ENCODE results near the gene STT3B.
"Not testable (repeated sequence)": the region's sequence is repeated elsewhere in the genome, so short reads cannot be mapped to it uniquely, and the experiment has no call there.

The STT3B gene

DNA sequence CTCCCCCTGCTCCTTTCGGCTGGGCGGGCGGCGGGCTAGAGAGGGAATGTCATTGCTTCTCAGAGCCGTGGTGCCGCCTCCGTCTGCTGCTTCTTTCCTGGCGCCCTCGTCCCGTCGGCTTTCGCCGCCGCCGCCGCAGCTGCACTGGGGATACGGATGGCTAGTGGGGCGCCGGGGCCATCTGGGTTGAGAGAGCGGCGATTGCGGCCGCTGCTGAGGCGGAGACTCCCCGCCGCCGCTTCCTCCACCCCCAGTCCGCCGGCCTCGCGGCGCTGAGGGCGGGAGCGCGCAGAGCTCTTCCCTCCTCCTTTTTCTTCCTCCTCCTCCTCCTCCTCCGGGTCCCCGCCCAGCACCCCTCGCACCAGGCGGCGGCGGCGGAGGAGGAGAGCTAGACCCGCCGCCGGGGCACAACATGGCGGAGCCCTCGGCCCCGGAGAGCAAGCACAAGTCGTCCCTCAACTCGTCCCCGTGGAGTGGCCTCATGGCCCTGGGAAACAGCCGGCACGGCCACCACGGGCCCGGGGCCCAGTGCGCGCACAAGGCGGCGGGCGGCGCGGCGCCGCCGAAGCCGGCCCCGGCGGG lies at the start of gene STT3B:
TSS of gene STT3B (plus strand) at position 339 of the 582 bp plus-strand sequence. CDS start at position 413, 74 bp downstream.
- in situ Hi-C loops (cut with MboI; ENCODE audit: low sequenced_read_pairs): no loop called here

DNA sequence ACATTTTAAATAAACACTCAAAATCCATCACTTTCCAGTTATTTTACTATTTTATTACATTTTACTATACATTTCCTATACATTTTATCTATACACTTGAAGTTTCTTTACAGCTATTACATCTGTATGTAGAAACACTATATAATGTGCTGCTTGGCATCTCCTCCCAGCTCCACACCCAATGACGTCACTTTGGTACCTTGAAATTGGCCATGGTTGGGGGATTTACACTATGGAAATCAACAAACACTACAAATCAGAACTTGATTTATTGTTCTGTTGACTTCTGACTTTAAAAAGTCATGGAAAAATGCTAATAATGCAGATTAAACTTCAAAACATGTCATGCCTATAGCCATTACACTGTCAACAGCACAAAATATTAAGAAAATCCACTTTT lies 48.9 kb upstream of the STT3B start:
- in situ Hi-C loops (cut with MboI; ENCODE audit: low sequenced_read_pairs): no loop called here

DNA sequence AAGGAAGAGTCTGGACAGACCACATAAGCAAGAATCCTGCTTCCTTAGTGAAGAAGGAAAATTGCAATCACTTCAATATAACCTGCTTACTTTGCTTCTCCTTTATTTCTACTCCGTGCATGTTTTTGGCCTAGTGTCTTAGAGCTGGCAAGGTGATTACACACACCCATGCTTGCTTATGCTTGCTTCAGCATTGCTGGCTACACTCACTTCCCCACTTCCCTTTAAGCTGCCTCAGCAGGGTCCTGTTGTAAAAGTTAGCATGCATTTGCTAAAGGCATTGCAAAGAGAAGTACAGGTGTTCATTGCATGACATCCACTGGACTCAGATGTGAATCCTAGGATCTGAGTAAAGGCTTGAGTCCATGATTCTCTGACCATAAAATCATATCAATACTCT lies 47.5 kb upstream of the STT3B start:
- in situ Hi-C loops (cut with MboI; ENCODE audit: low sequenced_read_pairs): no loop called here

DNA sequence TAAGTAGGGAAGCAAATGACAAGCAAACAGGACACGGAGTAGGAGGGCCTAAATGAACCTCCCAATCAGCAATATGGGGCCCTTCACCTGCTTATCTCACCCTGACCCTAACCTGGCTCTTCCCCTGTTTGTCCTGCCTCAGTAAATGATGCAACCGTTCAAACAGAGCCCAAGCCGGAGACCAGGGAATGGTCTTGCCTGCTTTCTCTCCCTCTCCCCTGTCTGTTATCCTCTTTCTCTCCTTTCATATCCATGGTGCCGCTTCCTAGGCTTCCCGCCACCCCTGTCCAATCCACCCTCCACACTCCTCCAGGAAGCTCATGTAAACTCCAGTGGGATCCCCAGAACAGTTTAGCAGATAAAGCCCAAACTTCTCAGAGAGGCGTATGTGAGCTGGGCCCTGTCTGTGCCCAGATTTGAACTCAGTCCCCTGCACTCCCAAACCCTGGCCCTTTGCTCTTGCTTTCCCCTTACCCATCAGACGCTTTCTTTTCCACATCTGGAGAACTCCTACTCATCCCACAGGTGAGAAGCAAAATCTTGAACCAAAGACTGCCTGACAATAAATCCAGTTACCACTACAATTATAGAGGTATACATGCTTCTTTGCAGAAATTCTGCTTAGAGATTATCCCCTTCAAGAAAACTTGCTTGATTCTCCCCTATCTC lies 45.7 kb upstream of the STT3B start:
- in situ Hi-C loops (cut with MboI; ENCODE audit: low sequenced_read_pairs): no loop called here

DNA sequence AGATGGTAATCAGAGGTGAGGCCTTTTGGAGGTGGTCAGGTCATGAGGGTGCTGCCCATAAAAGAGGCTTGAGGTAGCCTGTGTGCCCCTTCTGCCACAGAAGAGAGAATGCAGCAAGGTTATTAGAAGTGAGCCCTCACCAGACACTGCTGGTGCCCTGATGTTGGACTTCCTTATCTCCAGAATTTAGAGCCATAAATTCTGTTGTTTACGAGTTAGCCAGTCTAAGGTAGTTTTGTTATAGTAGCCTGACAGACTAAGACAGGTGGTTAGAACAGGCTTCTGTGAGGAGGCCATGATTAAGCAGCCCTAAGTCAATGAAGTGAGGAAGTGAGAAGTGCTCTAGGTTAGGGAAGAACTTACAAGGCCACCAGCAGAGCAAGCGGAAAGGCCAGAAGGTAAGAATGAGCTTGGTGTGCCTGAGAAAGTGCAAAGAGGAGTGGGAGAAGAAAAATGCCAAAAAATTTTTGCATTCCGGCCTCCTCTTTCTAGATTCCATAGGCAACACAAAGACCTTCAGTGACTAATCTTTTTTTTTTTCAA lies 44.2 kb upstream of the STT3B start:
- in situ Hi-C loops (cut with MboI; ENCODE audit: low sequenced_read_pairs): no loop called here

DNA sequence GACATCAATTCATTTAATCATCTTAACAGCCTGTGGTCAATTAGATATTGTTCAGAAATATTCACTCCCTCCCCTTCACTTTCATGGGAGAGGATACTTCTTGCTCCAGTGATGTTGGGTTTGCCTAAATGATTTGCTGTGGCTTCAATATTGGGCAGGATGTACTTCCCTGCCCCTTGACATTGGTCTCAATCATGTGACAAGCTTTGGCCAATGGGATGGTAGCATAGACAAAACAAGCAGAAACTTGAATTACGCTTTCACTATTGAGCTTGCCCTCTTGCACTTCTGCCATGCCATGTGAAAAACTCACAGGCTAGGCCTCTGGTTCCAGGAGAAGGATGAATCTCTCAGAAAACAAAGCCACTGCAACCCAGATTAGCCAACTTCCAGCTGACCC lies 42.2 kb upstream of the STT3B start:
- in situ Hi-C loops (cut with MboI; ENCODE audit: low sequenced_read_pairs): no loop called here

DNA sequence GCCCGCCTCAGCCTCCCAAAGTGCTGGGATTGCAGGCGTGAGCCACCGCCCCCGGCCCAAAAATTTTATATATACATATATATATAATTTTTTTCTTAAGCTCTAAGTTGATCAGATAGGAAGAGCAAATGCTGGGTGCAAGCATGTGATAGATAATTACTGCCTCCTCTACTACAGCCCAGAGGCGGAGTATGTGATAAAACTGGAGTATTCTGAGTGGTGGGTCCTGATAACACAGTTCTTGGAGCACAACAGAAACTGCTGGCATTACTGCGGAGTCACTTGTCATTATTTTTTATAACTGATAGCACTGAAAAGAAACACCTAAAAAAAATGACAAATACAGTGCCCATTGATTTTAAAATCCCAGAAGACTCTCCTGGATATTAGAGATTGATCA lies 41.1 kb upstream of the STT3B start:
- in situ Hi-C loops (cut with MboI; ENCODE audit: low sequenced_read_pairs): no loop called here

DNA sequence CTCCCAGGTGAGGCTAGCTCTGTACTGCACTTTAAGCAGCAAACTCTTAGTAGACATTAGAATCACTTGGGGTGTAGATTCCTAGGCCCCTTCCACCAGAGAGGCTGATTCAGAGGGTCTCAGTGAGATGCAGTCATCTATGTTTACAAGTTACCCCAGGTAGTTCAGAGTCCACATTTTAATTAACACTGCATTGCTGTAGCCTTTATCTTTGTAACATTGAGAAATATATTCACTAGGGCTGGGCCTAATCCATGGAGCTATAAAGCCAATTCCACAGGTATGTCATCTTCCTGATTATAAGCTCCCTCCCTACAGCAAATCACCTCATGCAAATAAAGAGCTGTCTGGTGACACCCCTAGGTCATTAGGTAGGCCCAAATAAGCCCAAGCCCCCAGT lies 39.6 kb upstream of the STT3B start:
- in situ Hi-C loops (cut with MboI; ENCODE audit: low sequenced_read_pairs): no loop called here

DNA sequence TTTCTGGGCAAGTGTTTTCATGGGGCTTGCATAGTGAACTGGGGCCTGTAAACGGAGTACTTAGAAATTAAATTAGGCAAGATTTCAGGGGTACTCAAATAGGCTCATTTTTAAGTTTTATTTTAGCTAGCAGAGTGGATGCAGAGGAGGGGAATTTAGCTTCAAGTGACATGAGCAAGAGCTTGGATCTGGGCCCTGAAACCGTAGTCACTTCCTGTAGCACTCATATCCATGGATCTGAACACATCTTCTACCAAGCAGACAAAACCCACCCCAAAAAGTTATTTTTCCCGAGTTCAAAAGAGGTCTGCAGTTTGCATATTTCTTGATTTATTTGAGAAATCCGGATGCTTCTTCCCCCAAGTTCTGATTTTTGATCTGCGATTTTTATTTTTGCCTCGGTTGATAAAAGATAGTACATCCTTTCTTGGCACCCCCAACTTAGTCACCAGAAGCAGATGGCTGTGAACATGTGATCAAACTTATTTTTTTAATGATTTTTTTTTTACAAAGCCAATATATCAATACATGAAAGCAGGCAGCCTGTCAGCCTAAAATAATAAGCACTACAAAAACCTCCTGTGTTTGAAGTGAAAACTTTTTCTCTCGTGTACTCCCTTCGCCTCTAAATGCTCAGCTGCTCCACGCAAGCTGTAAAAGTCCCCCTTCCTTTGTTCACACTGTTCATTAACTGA lies 36.6 kb upstream of the STT3B start:
- in situ Hi-C loops (cut with MboI; ENCODE audit: low sequenced_read_pairs): no loop called here

DNA sequence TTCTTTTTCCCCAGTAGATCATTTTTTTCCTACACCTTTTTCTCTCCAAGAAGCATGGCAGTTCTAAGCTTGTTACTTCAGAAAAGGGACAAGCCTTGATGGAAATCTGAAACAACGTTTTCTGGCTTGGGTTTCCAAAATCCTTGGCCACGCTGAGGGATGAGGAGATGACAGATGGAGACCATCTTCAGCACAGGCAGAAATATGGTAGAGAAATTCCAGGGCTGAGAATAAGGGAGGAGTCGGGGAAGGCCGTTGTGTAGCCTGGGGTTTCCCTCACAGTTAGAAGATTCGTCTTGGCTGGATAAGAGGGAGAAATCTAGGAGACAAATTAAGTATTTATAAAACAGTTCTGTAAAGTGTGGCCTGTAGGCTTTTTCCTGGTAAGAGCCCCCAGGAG lies 33.9 kb upstream of the STT3B start:
- in situ Hi-C loops (cut with MboI; ENCODE audit: low sequenced_read_pairs): no loop called here

DNA sequence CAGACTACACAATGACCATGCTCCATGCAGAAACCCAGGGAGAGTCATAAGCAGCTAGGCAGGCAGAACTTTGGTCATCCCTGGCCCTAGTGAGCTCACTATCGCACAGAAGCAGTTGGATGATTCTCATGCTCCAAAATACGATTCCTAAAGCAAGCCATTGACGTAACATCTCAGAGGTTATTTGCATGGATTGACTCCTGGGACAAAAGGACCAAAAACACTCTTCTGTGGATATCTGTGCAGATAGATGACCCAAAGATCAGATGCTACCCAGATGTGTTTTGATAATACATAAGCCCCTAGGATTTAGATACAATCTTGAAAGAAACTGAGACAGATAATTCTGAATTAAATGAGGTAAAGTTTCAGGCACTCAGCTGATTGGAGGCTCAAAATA lies 33.4 kb upstream of the STT3B start:
- in situ Hi-C loops (cut with MboI; ENCODE audit: low sequenced_read_pairs): no loop called here

DNA sequence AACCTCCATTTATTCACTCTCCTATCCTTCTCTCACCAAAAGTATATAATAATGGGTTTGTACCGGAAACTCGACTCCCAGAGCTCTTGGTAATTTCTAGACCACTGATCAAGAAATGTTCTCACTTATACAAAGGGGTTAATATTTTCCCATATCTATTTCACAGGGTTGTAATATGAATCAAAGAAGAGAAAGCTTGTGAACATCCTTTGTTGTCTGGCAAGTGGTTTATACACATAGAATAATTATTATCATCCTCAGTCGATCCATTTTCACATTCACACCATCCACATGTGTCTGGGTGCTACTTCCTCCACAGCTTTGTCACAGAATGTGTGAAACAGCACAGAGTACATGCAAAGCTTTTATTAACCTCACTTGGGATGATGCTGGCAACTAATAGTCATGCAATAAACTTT lies 29.9 kb upstream of the STT3B start:
- in situ Hi-C loops (cut with MboI; ENCODE audit: low sequenced_read_pairs): no loop called here

DNA sequence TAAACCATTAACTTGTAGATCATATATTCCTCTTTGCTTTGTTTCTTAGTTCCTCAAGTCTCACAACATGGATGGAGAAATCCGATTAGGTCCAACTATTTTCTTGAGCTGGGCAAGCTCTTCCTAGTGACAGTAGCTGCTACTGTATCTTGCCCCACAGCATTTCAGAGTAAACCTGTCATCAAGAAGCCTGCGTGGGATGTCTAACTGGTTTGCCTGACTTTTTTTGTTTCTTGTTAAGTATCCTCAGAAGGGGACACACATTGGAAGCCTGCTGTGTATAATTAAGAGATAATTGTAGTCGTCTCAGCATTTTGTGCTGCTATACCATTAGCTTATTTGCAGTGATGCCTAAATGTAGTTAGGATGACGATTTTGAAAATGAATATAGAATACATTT lies 29.3 kb upstream of the STT3B start:
- in situ Hi-C loops (cut with MboI; ENCODE audit: low sequenced_read_pairs): no loop called here

DNA sequence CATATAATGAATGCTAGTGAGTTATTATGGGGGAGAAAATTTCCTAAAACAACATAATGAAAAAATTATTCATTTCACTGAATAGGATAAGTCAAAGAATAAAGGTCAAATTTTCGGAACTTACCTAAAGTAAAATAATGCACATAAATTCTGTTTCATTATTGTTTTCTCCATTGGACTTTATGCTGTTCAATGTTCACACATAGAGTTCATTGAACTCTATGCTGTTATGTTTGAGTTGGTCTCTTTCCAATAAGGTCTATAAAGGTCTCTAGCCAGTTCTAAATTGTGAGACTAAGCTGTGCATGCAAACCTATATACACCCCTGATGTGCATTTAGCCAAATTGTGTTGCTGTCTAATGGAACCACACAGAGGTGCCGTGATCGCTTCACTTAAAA lies 28.5 kb upstream of the STT3B start:
- in situ Hi-C loops (cut with MboI; ENCODE audit: low sequenced_read_pairs): no loop called here

DNA sequence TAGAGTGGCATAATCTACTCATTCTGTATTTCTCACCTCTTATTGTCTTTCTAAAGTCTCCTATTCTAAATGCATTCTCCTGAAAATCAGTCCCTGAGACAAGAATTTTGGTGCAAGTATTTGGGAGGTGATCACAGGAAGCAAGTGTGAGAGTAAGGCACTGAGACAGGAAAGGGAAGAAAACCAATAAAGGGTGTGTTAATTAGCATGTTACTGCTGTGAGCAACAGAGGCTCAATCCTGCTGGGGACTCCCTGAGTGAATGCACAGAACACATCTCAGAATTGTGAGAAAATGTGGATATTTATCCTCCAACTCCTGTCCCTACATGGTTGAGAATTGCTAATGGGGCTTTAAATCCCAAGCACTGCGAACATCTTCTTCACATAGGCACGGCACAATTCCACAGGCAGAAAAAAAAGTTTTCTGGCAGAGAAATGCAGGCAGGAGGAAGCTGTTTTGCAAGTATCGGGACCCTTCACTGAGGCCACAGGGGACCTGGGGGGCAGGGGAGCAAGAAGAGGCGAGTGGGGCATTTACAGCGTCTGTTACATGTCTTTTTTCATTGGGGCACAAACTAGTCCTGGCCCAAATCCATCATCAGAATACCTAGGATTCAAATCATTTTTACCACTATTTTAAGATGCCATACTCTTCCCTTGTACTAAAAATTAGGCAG lies 27.2 kb upstream of the STT3B start:
- in situ Hi-C loops (cut with MboI; ENCODE audit: low sequenced_read_pairs): no loop called here

DNA sequence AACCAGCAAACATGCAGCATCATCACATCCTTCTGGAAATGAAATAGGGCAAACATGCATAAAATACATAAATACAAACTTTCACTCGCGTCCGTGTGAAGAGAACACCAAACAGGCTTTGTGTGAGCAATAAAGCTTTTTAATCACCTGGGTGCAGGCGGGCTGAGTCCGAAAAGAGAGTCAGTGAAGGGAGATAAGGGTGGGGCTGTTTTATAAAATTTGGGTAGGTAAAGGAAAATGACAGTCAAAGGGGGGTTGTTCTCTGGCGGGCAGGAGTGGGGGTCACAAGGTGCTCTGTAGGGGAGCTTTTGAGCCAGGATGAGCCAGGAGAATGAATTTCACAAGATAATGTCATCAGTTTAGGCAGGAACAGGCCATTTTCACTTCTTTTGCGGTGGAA lies 26.2 kb upstream of the STT3B start:
- in situ Hi-C loops (cut with MboI; ENCODE audit: low sequenced_read_pairs): not testable (repeated sequence)

DNA sequence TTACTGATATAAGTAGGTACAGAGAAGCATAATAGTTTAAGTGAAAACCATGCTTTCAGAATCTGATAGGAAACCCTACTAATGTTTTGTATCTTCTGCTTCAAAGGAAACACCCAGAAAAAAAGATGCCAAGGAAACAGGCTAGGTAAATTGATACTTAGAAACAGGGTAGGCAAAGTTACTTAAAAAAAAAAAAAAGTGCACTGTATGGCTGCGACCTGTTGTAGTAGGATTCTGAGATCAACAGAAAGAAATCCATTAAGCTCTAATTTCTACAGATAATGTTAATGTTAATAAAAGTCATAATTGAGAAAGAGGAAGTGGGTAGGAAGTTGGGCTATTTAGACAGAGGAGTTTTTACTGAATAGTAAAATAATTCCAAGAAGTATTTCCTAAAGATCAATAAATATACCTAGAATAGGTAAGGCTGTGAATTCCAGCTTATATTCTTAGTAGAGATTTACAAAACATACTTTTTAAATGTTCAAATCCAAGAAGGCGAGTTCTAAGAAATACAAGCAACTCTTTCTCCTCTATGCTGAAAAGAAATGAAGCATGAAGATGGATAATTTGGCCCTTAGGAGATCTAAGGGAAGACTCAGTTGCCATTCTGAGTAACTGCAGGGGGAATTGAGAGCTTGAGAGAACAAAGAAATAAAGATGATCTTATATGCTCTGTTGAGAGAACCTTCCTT lies 24.1 kb upstream of the STT3B start:
- in situ Hi-C loops (cut with MboI; ENCODE audit: low sequenced_read_pairs): no loop called here

DNA sequence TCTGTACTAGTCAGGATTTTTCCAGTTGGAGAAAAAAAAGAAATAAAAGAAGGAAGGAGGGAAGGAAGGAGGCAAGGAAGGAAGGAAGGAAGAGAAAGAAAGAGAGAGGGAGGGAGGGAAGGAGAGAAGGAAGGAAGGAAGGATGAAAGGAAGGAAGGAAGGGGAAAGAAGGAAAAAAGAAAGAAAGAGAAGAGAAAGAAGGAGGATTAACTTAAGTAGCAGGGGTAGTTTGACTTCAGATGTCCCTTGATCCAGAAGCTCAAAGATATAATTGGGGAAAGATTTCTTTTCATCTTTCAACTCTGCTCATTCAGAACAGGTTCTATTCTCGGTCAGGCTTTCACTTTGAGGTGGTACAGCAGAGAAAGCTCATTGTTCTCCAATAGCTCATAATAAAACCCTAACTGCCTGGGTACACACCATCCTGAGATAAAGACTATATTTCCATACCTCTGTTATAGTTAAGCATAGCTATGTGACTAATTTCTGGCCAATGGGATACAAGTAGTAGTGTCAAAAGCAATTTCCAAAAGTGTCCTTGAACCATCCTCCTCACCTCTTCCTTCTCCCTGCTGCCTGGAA lies 23.5 kb upstream of the STT3B start:
- in situ Hi-C loops (cut with MboI; ENCODE audit: low sequenced_read_pairs): no loop called here

DNA sequence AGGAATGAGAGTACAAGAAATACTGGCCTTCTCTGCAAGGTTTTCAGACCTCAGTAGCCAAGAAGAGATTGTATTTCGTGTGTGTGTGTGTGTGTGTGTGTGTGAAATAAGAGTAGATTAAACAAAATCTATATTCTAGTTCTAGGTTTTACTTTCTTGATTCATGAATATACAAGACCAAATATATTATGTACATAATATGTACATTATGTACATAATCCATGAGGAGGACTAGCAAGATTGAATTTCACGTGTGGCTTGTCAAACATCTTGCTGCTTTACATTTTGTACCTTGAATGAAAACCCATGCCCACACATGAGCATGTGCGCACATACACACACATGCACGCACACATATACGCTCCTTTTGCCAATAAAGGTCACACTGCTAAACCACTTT lies 18.2 kb upstream of the STT3B start:
- in situ Hi-C loops (cut with MboI; ENCODE audit: low sequenced_read_pairs): no loop called here

DNA sequence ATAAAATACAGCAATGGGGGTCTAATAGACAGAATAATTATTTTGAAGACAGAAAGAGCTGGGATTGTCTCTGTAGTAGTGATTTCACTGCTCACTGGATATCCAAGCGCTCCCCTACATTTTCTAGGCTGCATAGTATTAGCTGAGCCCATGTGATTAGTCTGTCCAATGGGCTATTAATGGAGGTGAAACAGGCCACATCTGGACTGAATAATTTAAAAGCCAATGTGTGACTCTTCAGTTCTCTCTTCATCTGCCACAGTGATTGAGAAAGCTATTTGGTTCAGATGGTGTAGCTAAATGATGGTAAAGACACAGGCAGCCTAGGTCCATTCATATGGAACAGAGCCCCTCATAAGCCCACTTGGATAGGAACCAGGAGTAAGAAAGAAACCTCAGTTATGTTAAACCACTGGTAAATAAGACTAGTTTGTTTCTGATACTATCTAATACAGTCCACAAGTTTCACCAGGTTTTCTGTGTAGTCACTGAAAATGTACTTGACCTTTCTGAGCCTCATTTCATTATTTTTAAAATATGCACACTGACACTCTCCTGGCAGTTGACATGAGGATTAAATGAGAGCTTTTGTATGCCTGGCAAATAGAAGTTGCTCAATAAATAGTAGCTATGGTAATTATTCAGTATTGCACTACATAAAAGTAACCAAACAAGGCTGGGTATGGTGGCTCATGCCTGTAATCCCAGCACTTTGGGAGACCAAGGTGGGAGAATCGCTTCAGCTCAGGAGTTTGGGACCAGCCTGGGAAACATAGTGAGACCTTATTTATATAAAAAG lies 17.0 kb upstream of the STT3B start:
- in situ Hi-C loops (cut with MboI; ENCODE audit: low sequenced_read_pairs): no loop called here
